Coronary artery (tissue), 2 donors: ENCODE data around the gene GMPPB.

Source experiments
- DNase-seq: peaks from one replicate; pipeline ENCODE4 v3.0.0-alpha.2; 2017; ENCODE audit warnings: low spot score
- H3K27ac ChIP-seq, 2 donors: fragments of 200-600 bp; sonication (generic); one replicate each; pipeline ENCODE4 v1.5.1; 2016 to 2019
- H3K4me3 ChIP-seq: fragments of 200-600 bp; sonication (generic); 2 replicates; pipeline ENCODE4 v1.5.1; 2016; ENCODE audit warnings: mild to moderate bottlenecking, moderate library complexity
- TF ChIP-seq, protein P1 (sequence below): fragments of 200-600 bp; sonication (generic); IDR thresholded peaks from one replicate; pipeline ENCODE4 v1.5.1; 2019; ENCODE audit warnings: antibody characterized with exemption

GMPPB gene

DNA sequence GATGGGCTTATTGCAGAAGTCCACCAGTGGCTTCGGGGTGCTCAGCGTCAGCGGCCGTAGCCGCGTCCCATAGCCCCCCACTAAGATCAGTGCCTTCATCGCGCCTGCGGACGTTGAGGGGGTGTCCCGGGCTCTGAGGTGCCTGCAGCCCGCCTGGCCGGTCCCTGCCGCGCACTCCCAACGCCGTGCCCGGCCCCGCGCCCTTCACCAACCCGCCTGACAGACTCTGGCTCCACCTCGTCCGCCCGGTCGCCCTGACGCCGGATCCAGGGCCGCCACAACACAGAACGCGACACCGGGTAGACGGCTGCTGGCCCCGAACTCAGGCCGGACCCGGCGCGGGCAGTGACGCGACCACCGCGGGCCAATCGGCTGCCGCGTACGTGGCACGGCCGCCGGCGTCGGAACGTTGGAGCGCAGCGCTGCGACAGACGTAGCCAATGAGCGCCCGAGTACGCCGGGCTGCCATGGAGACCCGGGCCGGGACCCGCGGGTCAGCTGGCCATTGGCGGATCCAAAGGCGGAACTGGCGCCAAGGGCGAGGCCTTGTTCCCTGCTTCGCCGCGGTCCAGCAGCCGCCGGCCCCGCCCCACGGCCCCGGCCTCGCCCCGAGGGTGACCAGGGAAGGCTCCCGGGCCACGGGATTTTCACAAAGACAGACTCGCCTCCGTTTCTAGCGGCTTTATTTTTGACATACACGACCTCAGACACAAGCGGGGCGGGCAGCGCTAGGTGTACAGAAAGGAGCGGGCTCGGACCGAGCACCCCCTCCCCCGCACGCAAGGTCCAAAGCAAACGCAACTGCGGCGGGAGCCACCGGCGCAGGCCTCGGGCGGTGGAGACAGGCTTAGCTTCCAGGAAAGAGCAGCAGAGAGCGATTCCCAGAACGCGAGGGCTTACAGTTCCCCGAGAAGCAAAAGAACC lies at the start of gene GMPPB:
Gene GMPPB (minus strand): TSS at position 324 of the 924 bp plus-strand sequence. CDS start 225 bp downstream, at position 99.
- H3K4me3 ChIP-seq, result peak within 1 kb of the TSS; percentile 99
- DNase-seq, result peak; percentile 99
- TF ChIP-seq, protein P1, sequence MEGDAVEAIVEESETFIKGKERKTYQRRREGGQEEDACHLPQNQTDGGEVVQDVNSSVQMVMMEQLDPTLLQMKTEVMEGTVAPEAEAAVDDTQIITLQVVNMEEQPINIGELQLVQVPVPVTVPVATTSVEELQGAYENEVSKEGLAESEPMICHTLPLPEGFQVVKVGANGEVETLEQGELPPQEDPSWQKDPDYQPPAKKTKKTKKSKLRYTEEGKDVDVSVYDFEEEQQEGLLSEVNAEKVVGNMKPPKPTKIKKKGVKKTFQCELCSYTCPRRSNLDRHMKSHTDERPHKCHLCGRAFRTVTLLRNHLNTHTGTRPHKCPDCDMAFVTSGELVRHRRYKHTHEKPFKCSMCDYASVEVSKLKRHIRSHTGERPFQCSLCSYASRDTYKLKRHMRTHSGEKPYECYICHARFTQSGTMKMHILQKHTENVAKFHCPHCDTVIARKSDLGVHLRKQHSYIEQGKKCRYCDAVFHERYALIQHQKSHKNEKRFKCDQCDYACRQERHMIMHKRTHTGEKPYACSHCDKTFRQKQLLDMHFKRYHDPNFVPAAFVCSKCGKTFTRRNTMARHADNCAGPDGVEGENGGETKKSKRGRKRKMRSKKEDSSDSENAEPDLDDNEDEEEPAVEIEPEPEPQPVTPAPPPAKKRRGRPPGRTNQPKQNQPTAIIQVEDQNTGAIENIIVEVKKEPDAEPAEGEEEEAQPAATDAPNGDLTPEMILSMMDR, result no peak
- peak within 1 kb of the TSS; percentile 87 to 97 for H3K27ac ChIP-seq

DNA sequence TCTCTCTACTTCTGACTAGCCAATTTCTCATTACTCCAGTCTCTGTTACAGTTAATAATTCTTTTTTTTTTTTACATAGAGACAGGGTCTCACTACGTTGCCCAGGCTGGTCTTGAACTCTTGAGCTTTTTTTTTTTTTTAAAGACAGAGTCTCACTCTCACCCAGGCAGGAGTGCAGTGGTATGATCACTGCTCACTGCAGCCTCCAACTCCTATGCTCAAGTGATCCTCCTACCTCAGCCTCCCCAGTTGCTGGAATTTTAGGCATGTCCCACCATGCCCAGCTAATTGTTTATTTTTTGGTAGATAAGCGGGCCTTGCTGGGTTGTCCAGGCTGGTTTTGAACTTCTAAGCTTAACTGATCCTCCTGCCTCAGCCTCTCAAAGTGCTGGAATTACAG lies 49.0 kb upstream of the GMPPB start:
- H3K27ac ChIP-seq, result no peak overlapping the region
- no peak overlapping the region for H3K4me3 ChIP-seq
- TF ChIP-seq, protein P1, result no peak
- DNase-seq, result no peak

DNA sequence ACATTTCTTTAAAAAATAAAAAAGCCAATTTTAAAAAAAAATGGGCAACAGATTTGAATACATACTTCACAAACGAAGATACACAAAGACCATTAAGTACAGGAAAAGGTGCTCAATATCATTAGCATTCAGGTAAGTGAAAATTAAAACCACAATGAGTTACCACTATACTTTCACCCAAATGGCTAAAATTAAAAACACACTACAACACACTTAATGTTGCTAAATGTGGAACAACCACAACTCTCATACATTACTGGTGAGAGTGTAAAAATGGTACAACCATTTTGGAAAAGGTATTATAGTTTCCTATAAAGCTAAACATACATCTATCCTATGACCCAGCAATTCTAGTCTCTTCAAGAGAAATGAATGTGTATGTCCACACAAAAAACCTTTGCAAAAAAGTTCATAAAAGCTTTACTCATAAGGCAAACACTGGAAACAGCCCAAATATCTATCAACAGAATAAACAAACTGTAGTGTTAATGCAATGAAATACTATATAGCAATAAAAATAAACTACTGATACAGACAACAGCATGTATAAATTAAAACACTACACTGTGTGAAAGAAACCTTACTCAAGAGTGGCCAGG lies 47.7 kb upstream of the GMPPB start:
- TF ChIP-seq, protein P1, result no peak

DNA sequence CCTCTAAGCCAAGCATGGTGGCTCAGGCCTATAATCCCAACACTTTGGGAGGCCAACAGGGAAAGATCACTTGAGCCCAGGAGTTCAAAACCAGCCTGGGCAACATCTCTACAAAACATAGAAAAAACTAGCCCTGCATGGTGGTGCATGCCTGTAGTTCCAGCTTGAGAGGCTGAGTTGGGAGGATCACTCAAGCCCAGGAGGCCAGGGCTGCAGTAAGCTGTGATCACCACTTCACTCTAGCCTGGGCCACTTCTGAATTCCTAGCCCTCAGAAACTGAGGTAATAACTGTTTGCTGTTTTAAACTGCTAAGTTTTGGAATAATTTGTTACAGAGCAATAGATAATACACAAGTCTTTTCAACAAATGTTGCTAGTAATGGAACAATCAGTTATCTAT lies 46.2 kb upstream of the GMPPB start:
- Histone ChIP-seq H3K27ac (no peak overlapping the region), H3K4me3 (no peak overlapping the region)
- no peak for DNase-seq
- TF ChIP-seq, protein P1, result no peak

More for the DNA sequence above, 47.7 kb upstream of the GMPPB start:
- H3K27ac ChIP-seq, result no peak overlapping the region
- no peak overlapping the region for H3K4me3 ChIP-seq
- DNase-seq, result no peak

DNA sequence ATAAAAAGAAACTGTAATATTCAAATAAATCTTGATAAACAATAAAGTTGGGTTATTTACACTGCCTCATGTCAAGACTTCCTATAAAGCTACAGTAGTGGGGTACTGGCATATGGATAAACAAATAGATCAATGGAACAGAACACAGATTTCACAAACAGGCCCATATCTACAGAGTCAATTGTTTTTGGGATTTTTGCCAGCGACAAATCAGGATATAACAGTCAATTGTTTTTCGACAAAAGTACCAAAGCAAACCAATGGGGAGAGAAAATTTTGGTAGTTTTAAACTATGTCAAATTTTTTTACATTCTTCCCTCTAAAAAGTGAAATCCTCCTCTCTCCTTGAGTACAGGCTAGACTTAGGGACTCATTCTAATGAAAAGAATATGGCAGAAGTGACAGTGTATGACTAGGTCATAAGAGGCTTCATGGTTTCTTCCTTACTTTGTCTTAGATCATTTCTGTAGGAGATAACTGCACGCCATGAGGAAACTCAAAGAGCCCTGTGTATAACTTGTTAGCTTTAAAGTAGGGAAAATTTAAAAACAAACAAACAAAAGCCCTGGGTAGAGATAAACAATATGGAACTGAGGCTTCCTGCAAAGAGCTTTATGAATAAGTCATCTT lies 45.6 kb upstream of the GMPPB start:
- DNase-seq, result no peak
- TF ChIP-seq, protein P1, result no peak
- Histone ChIP-seq H3K27ac (no peak overlapping the region), H3K4me3 (no peak overlapping the region)

DNA sequence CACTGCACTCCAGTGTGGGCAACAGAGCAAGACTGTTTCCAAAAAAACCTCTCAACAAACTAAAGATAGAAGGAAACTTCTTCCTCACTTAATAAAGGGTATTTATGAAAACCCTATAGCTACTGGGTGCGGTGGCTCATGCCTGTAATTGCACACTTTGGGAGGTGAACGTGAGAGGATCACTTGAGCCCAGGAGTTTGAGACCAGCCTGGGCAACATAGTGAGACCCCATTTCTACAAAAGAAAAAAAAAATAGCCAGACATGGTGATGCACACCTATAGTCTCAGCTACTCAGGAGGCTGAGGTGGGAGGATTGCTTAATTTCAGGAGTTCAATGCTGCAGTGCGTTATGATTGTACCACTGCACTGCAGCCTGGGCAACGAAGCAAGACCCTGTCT lies 40.2 kb upstream of the GMPPB start:
- TF ChIP-seq, protein P1, result no peak
- no peak for DNase-seq
- H3K27ac ChIP-seq, result no peak overlapping the region
- H3K4me3 ChIP-seq, result no peak overlapping the region
